H1 (cell line): ENCODE results near the gene PURA. TPM values are rescaled to one million over a fixed set of nuclear protein-coding genes. Genes with fewer than 3 reads are reported as not detected.

Source experiments
- CTCF ChIA-PET: fragments of 300-600 bp; sonication (Branson Sonifier 250); formaldehyde crosslinking; loops from one replicate; lab custom pipeline; 2021; ENCODE audit not compliant: partially characterized antibody; lab: Charles Lee
- POLR2A ChIA-PET: fragments of 300-600 bp; sonication (Branson Sonifier 250); formaldehyde crosslinking; loops from one replicate; lab custom pipeline; 2021; ENCODE audit warnings: inconsistent platforms; ENCODE audit not compliant: partially characterized antibody; lab: Charles Lee
- DNase-seq, 2 experiments: peaks; one replicate each; pipeline versions ENCODE4 v3.0.0 to v3.0.0-alpha.2; 2010 to 2022; ENCODE audit warnings: low spot score in 2 of 2, low read depth in 1 of 2, mixed read lengths in 1 of 2
- FAIRE-seq: peaks from 2 replicates; lab custom pipeline; 2011; peaks lifted over from hg19 to GRCh38; lab: Jason Lieb, UNC
- H2AFZ ChIP-seq: 2 replicates; pipeline ENCODE4 v1.8.1; 2012; ENCODE audit warnings: low read length, inconsistent platforms
- H2AK5ac ChIP-seq: 2 replicates; pipeline ENCODE4 v1.6.1; 2013; ENCODE audit warnings: low read depth, low read length
- H2BK120ac ChIP-seq: replicated peaks from 2 replicates; pipeline ENCODE3; 2013; ENCODE audit warnings: low read depth, low read length, inconsistent platforms
- H2BK12ac ChIP-seq: 2 replicates; pipeline ENCODE4 v1.6.1; 2013; ENCODE audit warnings: low read depth, low read length
- H2BK15ac ChIP-seq: 2 replicates; pipeline ENCODE4 v1.6.1; 2013; ENCODE audit warnings: low read length
- H2BK20ac ChIP-seq: 2 replicates; pipeline ENCODE4 v1.6.1; 2013; ENCODE audit warnings: low read length
- H2BK5ac ChIP-seq: 2 replicates; pipeline ENCODE4 v1.6.1; 2013; ENCODE audit warnings: low read depth, low read length
- H3K14ac ChIP-seq: 2 replicates; pipeline ENCODE4 v1.6.1; 2013; ENCODE audit warnings: inconsistent platforms; ENCODE audit not compliant: insufficient read length
- H3K18ac ChIP-seq: 2 replicates; pipeline ENCODE4 v1.6.1; 2013; ENCODE audit warnings: low read length; ENCODE audit errors: extremely low read depth
- H3K23ac ChIP-seq: 2 replicates; pipeline ENCODE4 v1.6.1; 2013; ENCODE audit warnings: inconsistent platforms; ENCODE audit not compliant: insufficient read length
- H3K23me2 ChIP-seq: 2 replicates; pipeline ENCODE4 v1.6.1; 2013; ENCODE audit warnings: low read depth, low read length
- H3K27ac ChIP-seq: 2 replicates; pipeline ENCODE4 v1.6.1; 2011; ENCODE audit warnings: low read depth, low read length, inconsistent platforms
- H3K27me3 ChIP-seq, 4 experiments: replicated peaks in 1 of 4; 1 replicate in 1 of 4; 2 replicates in 3 of 4; pipeline versions ENCODE4 v1.6.1 to v1.8.1; 2011 to 2013; ENCODE audit warnings: low read length in 3 of 4, mild to moderate bottlenecking in 3 of 4, inconsistent platforms in 2 of 4, mixed read lengths in 2 of 4, moderate library complexity in 1 of 4; ENCODE audit not compliant: control insufficient read depth in 3 of 4, insufficient read depth in 3 of 4; ENCODE audit errors: extremely low read depth in 1 of 4
- H3K36me3 ChIP-seq, 4 experiments: 2 replicates each; pipeline versions ENCODE4 v1.6.1 to v1.8.1; 2011 to 2013; ENCODE audit warnings: mild to moderate bottlenecking in 4 of 4, low read length in 3 of 4, moderate library complexity in 2 of 4, control low read depth in 1 of 4, inconsistent platforms in 1 of 4; ENCODE audit not compliant: insufficient read depth in 4 of 4, control insufficient read depth in 2 of 4
- H3K4ac ChIP-seq: replicated peaks from 2 replicates; pipeline ENCODE3; 2013; ENCODE audit warnings: low read length, low read depth, mixed read lengths, inconsistent platforms; ENCODE audit not compliant: insufficient read length
- H3K4me1 ChIP-seq, 4 experiments: replicated peaks in 1 of 4; 1 replicate in 1 of 4; 2 replicates in 3 of 4; pipeline versions ENCODE4 v1.6.1 to v1.8.1; 2011 to 2013; ENCODE audit warnings: low read length in 3 of 4, inconsistent platforms in 2 of 4, mixed read lengths in 1 of 4; ENCODE audit not compliant: insufficient read depth in 4 of 4, control insufficient read depth in 3 of 4
- H3K4me2 ChIP-seq, 2 experiments: 2 replicates each; pipeline versions ENCODE4 v1.6.1 to v1.8.1; 2011 to 2013; ENCODE audit warnings: low read depth in 2 of 2, low read length in 2 of 2, control low read depth in 1 of 2, inconsistent platforms in 1 of 2, mild to moderate bottlenecking in 1 of 2; ENCODE audit not compliant: insufficient read depth in 1 of 2
- H3K4me3 ChIP-seq, 4 experiments: fragments of 200-600, 300-600 bp in 1 of 4; sonication (generic), shearing (Covaris generic), sonication (Bioruptor Twin) in 1 of 4; 2 replicates each; pipeline versions ENCODE4 v1.5.1 to v1.8.1; 2011 to 2016; ENCODE audit warnings: low read length in 4 of 4, low read depth in 3 of 4, control low read depth in 2 of 4, inconsistent platforms in 2 of 4, mild to moderate bottlenecking in 2 of 4, mixed read lengths in 1 of 4, moderate library complexity in 1 of 4; ENCODE audit not compliant: insufficient read depth in 2 of 4; ENCODE audit errors: extremely low read depth in 1 of 4
- H3K56ac ChIP-seq: replicated peaks from 2 replicates; pipeline ENCODE3; 2013; ENCODE audit warnings: low read depth, mild to moderate bottlenecking, mixed read lengths, low read length, inconsistent platforms; ENCODE audit not compliant: insufficient read length
- H3K79me1 ChIP-seq: 2 replicates; pipeline ENCODE4 v1.6.1; 2013; ENCODE audit warnings: low read depth, low read length, control low read depth
- H3K79me2 ChIP-seq, 2 experiments: 2 replicates each; pipeline versions ENCODE4 v1.6.1 to v1.8.1; 2012 to 2013; ENCODE audit warnings: low read length in 2 of 2, mild to moderate bottlenecking in 2 of 2, inconsistent platforms in 1 of 2; ENCODE audit not compliant: insufficient read depth in 2 of 2, control insufficient read depth in 1 of 2
- H3K9ac ChIP-seq, 4 experiments: replicated peaks in 1 of 4; 1 replicate in 1 of 4; 2 replicates in 3 of 4; pipeline versions ENCODE4 v1.6.1 to v1.8.1; 2011 to 2013; ENCODE audit warnings: low read depth in 3 of 4, low read length in 3 of 4, control low read depth in 2 of 4, mild to moderate bottlenecking in 2 of 4, moderate library complexity in 2 of 4, inconsistent platforms in 1 of 4; ENCODE audit errors: extremely low read depth in 1 of 4
- H3K9me3 ChIP-seq, 2 experiments: 2 replicates each; pipeline versions ENCODE4 v1.6.1 to v1.8.1; 2012 to 2013; ENCODE audit warnings: mild to moderate bottlenecking in 2 of 2, moderate library complexity in 2 of 2, control low read depth in 1 of 2, inconsistent platforms in 1 of 2, low read depth in 1 of 2, low read length in 1 of 2, mixed read lengths in 1 of 2; ENCODE audit not compliant: insufficient read depth in 2 of 2
- H4K20me1 ChIP-seq, 2 experiments: replicated peaks in 1 of 2; 2 replicates each; pipeline versions ENCODE3 to v1.8.1; 2011 to 2013; ENCODE audit warnings: inconsistent platforms in 2 of 2, low read length in 2 of 2, mild to moderate bottlenecking in 1 of 2; ENCODE audit not compliant: insufficient read depth in 2 of 2, control insufficient read depth in 1 of 2
- H4K5ac ChIP-seq: 2 replicates; pipeline ENCODE4 v1.6.1; 2013; ENCODE audit warnings: low read length, low read depth, mixed read lengths, inconsistent platforms; ENCODE audit not compliant: insufficient read length
- H4K8ac ChIP-seq: 2 replicates; pipeline ENCODE4 v1.8.0; 2013; ENCODE audit warnings: mild to moderate bottlenecking, moderate library complexity, low read length, inconsistent platforms; ENCODE audit not compliant: insufficient read depth; ENCODE audit errors: extremely low read depth
- H4K91ac ChIP-seq: replicated peaks from 2 replicates; pipeline ENCODE3; 2013; ENCODE audit warnings: low read length, mixed read lengths, inconsistent platforms; ENCODE audit not compliant: insufficient read length
- CTCF ChIP-seq, 3 experiments: IDR thresholded peaks; 1 replicate in 2 of 3; 2 replicates in 1 of 3; pipeline versions ENCODE4 v1.5.1 to v1.6.1; 2011; ENCODE audit warnings: low read length in 3 of 3, mild to moderate bottlenecking in 3 of 3, inconsistent platforms in 2 of 3, low read depth in 1 of 3, moderate library complexity in 1 of 3; ENCODE audit not compliant: insufficient read depth in 1 of 3; ENCODE audit errors: control extremely low read depth in 1 of 3
- KDM4A ChIP-seq: IDR thresholded peaks from one replicate; pipeline ENCODE4 v1.7.1; 2012; ENCODE audit warnings: low read depth, mild to moderate bottlenecking, moderate library complexity, low read length, inconsistent platforms; ENCODE audit not compliant: severe bottlenecking
- PHF8 ChIP-seq: fragments of 200-600 bp; sonication (generic); conservative IDR thresholded peaks from 2 replicates; pipeline ENCODE4 v1.7.1; 2012; ENCODE audit warnings: low read depth, mild to moderate bottlenecking, inconsistent platforms, low read length, moderate library complexity
- TAF7 ChIP-seq: optimal IDR thresholded peaks from 2 replicates; pipeline ENCODE3; 2011; ENCODE audit warnings: low read depth, mild to moderate bottlenecking, inconsistent platforms, low read length, moderate library complexity, borderline replicate concordance
- ZNF274 ChIP-seq: IDR thresholded peaks from 2 replicates; pipeline ENCODE4 v1.7.0; 2012; ENCODE audit warnings: low read length, borderline replicate concordance; ENCODE audit errors: extremely low read depth
- WGBS, 2 experiments: shearing (Covaris generic) in 1 of 2; methylation state at CpG; one replicate each; pipeline versions ENCODE4 v1.1.6 to v1.1.7; 2013 to 2015; ENCODE audit warnings: low lambda C conversion rate in 2 of 2, mixed read lengths in 2 of 2, inconsistent platforms in 1 of 2, low coverage in 1 of 2, missing lambda C conversion rate in 1 of 2; ENCODE audit not compliant: insufficient replicate concordance in 2 of 2, insufficient coverage in 1 of 2, insufficient read length in 1 of 2; ENCODE audit errors: extremely low coverage in 1 of 2, missing lambda C conversion rate in 1 of 2; 5-methylcytosine and 5-hydroxymethylcytosine counted together
- polyA plus RNA-seq, 7 experiments: library from polyadenylated mRNA; depleted of rRNA in 3 of 7; stranded (reverse) in 5 of 7; unstranded in 2 of 7; fragments of >200 nt in 5 of 7; fragments of 200-250 nt in 2 of 7; gene quantifications; 1 replicate in 5 of 7; 2 replicates in 1 of 7; 4 replicates in 1 of 7; pipeline versions ENCODE4 v1.2.1 to v1.2.3, GENCODE V29; 2011 to 2013; ENCODE audit warnings: missing spikeins in 2 of 7, mixed read lengths in 2 of 7
- total RNA-seq: library from RNA; stranded (reverse); fragmentation: NEBNext Ultra II Directional; extraction: Animal tissue kit (Norgen Biotek cat#: 25700); gene quantifications from 2 replicates; pipeline ENCODE4 v1.2.1, GENCODE V29; 2021

PURA gene
- total and polyA plus RNA-seq, 2 of the 8 experiments (the other 6 are each of a cell fraction or from before 2014, with no cell fraction given): 0.98 to 2.1 TPM

- no peaks in the 10 kb centered on the region for H3K9me3 ChIP-seq
- H3K56ac ChIP-seq: no peak overlapping the region
- H3K79me1 ChIP-seq: no peaks in the 10 kb centered on the region
- H3K4me2 ChIP-seq: no peak overlapping the region
- 88% methylated on average over 1 of the region's 1 CpG; no CpG with 5 or more reads in 1 of the 2 experiments for WGBS, 2 experiments
- no peak overlapping the region for H4K5ac ChIP-seq
- no peak overlapping the region for H2BK120ac ChIP-seq
- H2BK15ac ChIP-seq: no peak overlapping the region
- peaks cover 0 to 4% (median 0%) of the 10 kb centered on the region in 4 experiments; a peak in 1 of 7 replicates for H3K4me1 ChIP-seq
- H2AFZ ChIP-seq: no peak overlapping the region
- H3K4me3 ChIP-seq: no peak overlapping the region
- no peaks in the 10 kb centered on the region for H3K79me2 ChIP-seq
- H2BK12ac ChIP-seq: no peak overlapping the region
- no peak overlapping the region for H3K9ac ChIP-seq
- H2AK5ac ChIP-seq: no peak overlapping the region
- no peak overlapping the region for H3K14ac ChIP-seq
- H3K23ac ChIP-seq: no peak overlapping the region
- no peak overlapping the region for H3K18ac ChIP-seq
- ChIA-PET POLR2A (no interaction called here), CTCF (interaction anchor here (0.7 to 9.5 kb wide), 11 partner anchors 9 to 537 kb away, joined by 3 to 105 read pairs (median 4); no protein-coding TSS in a partner anchor)
- no peak overlapping the region for H4K91ac ChIP-seq
- H3K4ac ChIP-seq: no peak overlapping the region
- no peak for FAIRE-seq
- no peaks in the 10 kb centered on the region for H3K36me3 ChIP-seq
- no peak for DNase-seq
- no peak overlapping the region for H2BK20ac ChIP-seq
- no peak overlapping the region for H4K8ac ChIP-seq
- no peaks in the 10 kb centered on the region for H4K20me1 ChIP-seq
- H3K27ac ChIP-seq: no peak overlapping the region
- H3K23me2 ChIP-seq: no peaks in the 10 kb centered on the region
- TF ChIP-seq ZNF274: no peak
- no peak for TF ChIP-seq PHF8
- TF ChIP-seq TAF7: no peak
- TF ChIP-seq CTCF (IDR thresholded peaks at IDR 0.05; ENCODE audit: control extremely low read depth in 1 of 3, insufficient read depth in 1 of 3, low read depth in 1 of 3, low read length in 3 of 3): no peak
- TF ChIP-seq KDM4A: no peak
- H2BK5ac ChIP-seq: no peak overlapping the region
- no peaks in the 10 kb centered on the region for H3K27me3 ChIP-seq
Measured at GRCh38 chr5:140136624-140137023, 22.7 kb downstream of the PURA start.
